Measurements from ENCODE around the gene SAA4.

The SAA4 gene

DNA sequence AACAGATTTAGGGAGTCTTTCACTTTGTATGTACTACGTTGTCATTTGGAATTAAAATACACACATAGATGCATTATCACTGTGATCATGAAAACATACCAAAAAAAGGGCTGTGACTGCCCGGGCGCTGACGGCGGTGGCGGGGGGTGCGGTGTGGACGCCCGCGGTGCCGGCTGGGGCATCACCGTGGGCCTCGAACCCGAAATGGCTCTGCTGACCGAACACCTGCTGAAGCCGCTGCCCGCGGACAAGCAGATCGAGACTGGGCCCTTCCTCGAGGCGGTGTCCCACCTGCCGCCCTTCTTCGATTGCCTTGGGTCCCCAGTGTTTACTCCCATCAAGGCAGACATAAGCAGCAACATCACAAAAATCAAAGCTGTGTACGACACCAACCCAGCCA, 47.8 kb downstream of the SAA4 start:
- DNase-seq, result no peak

All from left hindlimb (tissue), 1 donor.